ENCODE data around the gene PTGER4.

GRCh38 chr5:40720069-40720468, 40.4 kb downstream of the PTGER4 start:
- TF ChIP-seq POLR2A (IDR thresholded peaks at IDR 0.05; ENCODE audit: low read depth, low read length) (no peak), TAF1 (IDR thresholded peaks at IDR 0.05; ENCODE audit: borderline replicate concordance, low read depth, low read length) (no peak)

All from GM12892 (cell line).